ENCODE results near the gene ZDHHC11B.
"Not testable (repeated sequence)": the region's sequence is repeated elsewhere in the genome, so short reads cannot be mapped to it uniquely, and the experiment has no call there.

DNA sequence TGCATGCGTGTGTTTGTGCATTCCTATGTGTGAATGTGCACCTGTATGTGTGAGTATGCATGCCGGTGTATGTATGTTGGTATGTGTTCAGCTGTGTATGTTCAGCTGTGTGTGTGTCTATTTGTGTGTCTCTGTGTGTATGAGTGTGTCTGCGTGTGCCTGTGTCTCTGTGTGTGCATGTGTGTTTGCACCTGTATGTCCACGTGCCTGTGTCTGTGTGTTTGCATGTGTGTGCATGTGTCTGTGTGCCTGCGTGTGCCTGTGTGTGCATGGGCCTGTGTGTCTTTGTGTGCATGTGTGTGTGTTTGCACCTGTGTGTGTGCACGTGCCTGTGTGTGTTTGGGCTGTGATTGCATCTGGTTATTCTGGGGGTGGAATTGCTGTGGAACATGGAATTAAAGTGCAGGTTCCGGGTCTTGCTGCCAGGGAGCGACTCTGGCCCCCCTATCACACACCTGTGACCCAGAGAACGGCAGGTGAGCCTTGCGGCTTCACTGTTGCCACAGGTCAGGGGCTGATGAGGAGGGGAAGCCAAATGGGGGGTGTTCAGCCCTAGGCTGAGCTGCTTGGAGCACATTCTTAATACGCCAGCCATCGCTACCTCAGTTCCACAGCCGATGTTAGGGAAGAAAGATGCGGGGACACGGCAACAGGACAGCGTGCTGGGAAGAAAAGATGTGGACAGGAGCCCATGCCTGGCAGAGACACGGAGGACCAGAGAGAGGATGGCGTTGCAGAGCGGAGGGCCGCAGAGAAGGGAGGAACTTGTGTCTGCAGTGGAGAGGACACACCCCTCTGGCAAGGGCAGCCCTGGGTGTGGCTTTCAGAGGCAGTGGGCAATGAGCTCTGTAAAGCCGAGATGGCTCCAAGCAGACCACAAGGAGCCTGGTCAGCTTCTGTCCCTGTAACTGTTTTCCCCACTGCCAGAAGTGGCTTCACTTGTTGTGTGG lies 87.5 kb downstream of the ZDHHC11B start:
- TF ChIP-seq, protein P1, sequence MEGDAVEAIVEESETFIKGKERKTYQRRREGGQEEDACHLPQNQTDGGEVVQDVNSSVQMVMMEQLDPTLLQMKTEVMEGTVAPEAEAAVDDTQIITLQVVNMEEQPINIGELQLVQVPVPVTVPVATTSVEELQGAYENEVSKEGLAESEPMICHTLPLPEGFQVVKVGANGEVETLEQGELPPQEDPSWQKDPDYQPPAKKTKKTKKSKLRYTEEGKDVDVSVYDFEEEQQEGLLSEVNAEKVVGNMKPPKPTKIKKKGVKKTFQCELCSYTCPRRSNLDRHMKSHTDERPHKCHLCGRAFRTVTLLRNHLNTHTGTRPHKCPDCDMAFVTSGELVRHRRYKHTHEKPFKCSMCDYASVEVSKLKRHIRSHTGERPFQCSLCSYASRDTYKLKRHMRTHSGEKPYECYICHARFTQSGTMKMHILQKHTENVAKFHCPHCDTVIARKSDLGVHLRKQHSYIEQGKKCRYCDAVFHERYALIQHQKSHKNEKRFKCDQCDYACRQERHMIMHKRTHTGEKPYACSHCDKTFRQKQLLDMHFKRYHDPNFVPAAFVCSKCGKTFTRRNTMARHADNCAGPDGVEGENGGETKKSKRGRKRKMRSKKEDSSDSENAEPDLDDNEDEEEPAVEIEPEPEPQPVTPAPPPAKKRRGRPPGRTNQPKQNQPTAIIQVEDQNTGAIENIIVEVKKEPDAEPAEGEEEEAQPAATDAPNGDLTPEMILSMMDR (IDR thresholded peaks at IDR 0.05; ENCODE audit: low read depth, low read length) = not testable (repeated sequence)
- not testable (repeated sequence) for TF ChIP-seq POLR2A (IDR thresholded peaks at IDR 0.05; ENCODE audit: extremely low read depth, insufficient read length)

Data from NB4 (cell line).